Glutamatergic neuron (in vitro differentiated cells): ENCODE measurements around the gene NEURL1. TPM values are rescaled to one million over a fixed set of nuclear protein-coding genes. Genes with fewer than 3 reads are reported as not detected.

ENCODE experiments used
- DNase-seq: peaks from one replicate; pipeline ENCODE4 v3.0.0; 2022
- H3K27ac Mint-ChIP-seq: one replicate; pipeline ENCODE4 v1.8.0; 2020; ENCODE audit warnings: mild to moderate bottlenecking, mixed read lengths, inconsistent platforms; ENCODE audit not compliant: unreplicated experiment
- H3K27me3 Mint-ChIP-seq: one replicate; pipeline ENCODE4 v1.8.0; 2020; ENCODE audit warnings: mild to moderate bottlenecking, moderate library complexity, mixed read lengths, inconsistent platforms; ENCODE audit not compliant: unreplicated experiment
- H3K36me3 Mint-ChIP-seq: one replicate; pipeline ENCODE4 v1.8.0; 2020; ENCODE audit warnings: mild to moderate bottlenecking, mixed read lengths, inconsistent platforms; ENCODE audit not compliant: unreplicated experiment
- H3K4me1 Mint-ChIP-seq: one replicate; pipeline ENCODE4 v1.8.0; 2020; ENCODE audit warnings: mild to moderate bottlenecking, low read depth, mixed read lengths, inconsistent platforms; ENCODE audit not compliant: unreplicated experiment
- H3K4me3 Mint-ChIP-seq: one replicate; pipeline ENCODE4 v1.8.0; 2020; ENCODE audit warnings: mild to moderate bottlenecking, mixed read lengths, inconsistent platforms; ENCODE audit not compliant: unreplicated experiment
- H3K9me3 Mint-ChIP-seq: one replicate; pipeline ENCODE4 v1.8.0; 2020; ENCODE audit warnings: mild to moderate bottlenecking, moderate library complexity, mixed read lengths, inconsistent platforms; ENCODE audit not compliant: unreplicated experiment
- CTCF ChIP-seq: fragments of 200-600 bp; sonication (generic); IDR thresholded peaks from one replicate; pipeline ENCODE4 v1.5.0; 2021; ENCODE audit not compliant: partially characterized antibody, unreplicated experiment
- total RNA-seq: library from RNA; stranded (reverse); fragmentation: NEBNext Ultra II Directional; extraction: Animal tissue kit (Norgen Biotek cat#: 25700); gene quantifications from one replicate; pipeline ENCODE4 v1.2.1, GENCODE V29; 2021; ENCODE audit not compliant: unreplicated experiment

Gene NEURL1
- total RNA-seq, 1 donor from 2014 or later: 3.1 TPM

GRCh38 chr10:103534621-103535498, 41.4 kb downstream of the NEURL1 start:
- peaks cover 3% of the 10 kb centered on the region for H3K27me3 Mint-ChIP-seq
- no peaks in the 10 kb centered on the region for H3K4me1 Mint-ChIP-seq
- no peak overlapping the region for H3K4me3 Mint-ChIP-seq
- TF ChIP-seq CTCF: no peak
- H3K36me3 Mint-ChIP-seq: peaks cover 10% of the 10 kb centered on the region
- peaks cover 2% of the 10 kb centered on the region for H3K9me3 Mint-ChIP-seq
- no peak overlapping the region for H3K27ac Mint-ChIP-seq
- DNase-seq: no peak

DNA sequence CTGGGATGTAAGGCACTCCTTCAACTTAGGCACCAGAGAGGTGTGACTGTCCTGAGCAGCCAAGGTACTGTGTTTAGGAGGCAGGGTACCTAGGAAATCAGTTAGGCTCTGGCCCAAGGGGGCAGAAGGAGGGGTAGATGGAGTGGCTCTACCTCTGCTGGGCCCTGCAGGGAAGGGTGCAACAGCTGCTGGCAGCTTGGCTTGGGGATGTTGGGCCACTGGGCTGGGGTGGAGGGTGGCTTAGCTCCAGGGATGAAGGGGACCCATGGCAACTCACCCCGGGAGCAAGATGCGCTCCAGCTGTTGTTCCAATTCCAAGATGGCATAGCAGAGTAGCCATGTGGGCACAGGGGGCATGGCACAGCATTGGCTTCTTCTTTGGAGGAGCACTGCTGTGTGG, 42.1 kb downstream of the NEURL1 start:
- H3K27ac Mint-ChIP-seq: no peak overlapping the region
- no peak overlapping the region for H3K4me3 Mint-ChIP-seq
- peaks cover 3% of the 10 kb centered on the region for H3K27me3 Mint-ChIP-seq
- no peak for TF ChIP-seq CTCF
- no peaks in the 10 kb centered on the region for H3K4me1 Mint-ChIP-seq
- no peak for DNase-seq
- H3K9me3 Mint-ChIP-seq: peaks cover 4% of the 10 kb centered on the region
- H3K36me3 Mint-ChIP-seq: peaks cover 10% of the 10 kb centered on the region

- Mint-ChIP-seq H3K4me1 (peaks cover 4% of the 10 kb centered on the region), H3K27ac (no peak overlapping the region), H3K27me3 (peaks cover 6% of the 10 kb centered on the region), H3K9me3 (peaks cover 2% of the 10 kb centered on the region), H3K4me3 (no peak overlapping the region), H3K36me3 (peaks cover 5% of the 10 kb centered on the region)
- no peak for DNase-seq
- TF ChIP-seq CTCF: no peak
These were observed 46.2 kb downstream of the NEURL1 start for GRCh38 chr10:103539751-103540150.

- DNase-seq: no peak
- Mint-ChIP-seq H3K36me3 (peaks cover 5% of the 10 kb centered on the region), H3K9me3 (peaks cover 2% of the 10 kb centered on the region), H3K27me3 (peaks cover 4% of the 10 kb centered on the region), H3K4me1 (peaks cover 4% of the 10 kb centered on the region), H3K4me3 (no peak overlapping the region), H3K27ac (no peak overlapping the region)
- TF ChIP-seq CTCF: no peak
These were observed 47.2 kb downstream of the NEURL1 start for GRCh38 chr10:103540722-103541121.

GRCh38 chr10:103541616-103542015, 48.1 kb downstream of the NEURL1 start:
- Mint-ChIP-seq H3K27ac (no peak overlapping the region), H3K36me3 (peaks cover 5% of the 10 kb centered on the region), H3K4me1 (peaks cover 4% of the 10 kb centered on the region), H3K27me3 (peaks cover 4% of the 10 kb centered on the region), H3K4me3 (no peak overlapping the region), H3K9me3 (peaks cover 2% of the 10 kb centered on the region)
- DNase-seq: no peak
- no peak for TF ChIP-seq CTCF
